SH-SY5Y (cell line): ENCODE data around the gene KRTAP20-1.

Source experiments
- GATA2 ChIP-seq: IDR thresholded peaks from 2 replicates; pipeline ENCODE4 v1.6.1; 2011; ENCODE audit warnings: mild to moderate bottlenecking, low read depth, low read length
- GATA3 ChIP-seq: IDR thresholded peaks from 2 replicates; pipeline ENCODE4 v1.6.1; 2011; ENCODE audit warnings: low read depth, mild to moderate bottlenecking, low read length, moderate library complexity

DNA sequence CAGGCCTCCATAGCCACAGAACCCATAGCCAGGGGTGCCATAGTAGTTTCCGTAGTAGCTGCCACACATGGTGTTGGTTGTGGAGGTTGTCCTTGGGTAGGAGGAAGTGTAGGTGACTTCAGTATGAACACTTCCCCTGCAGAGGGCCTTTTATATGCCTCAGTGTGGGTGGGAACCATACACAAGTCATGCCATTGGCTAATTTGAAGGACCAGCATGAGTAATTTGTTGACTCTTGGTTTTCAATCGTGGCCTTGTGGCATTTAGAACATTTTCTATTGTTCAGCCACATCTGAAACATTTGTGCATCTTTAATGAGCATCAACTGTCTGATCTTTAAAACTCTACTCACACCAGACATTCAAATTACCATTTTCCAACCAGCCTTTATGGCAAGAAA is 2.4 kb upstream of the KRTAP20-1 start, which contains the start of gene KRTAP6-1:
- no peak for TF ChIP-seq GATA2
- no peak for TF ChIP-seq GATA3
